Measurements from ENCODE around the gene TMEM130. TPM values are rescaled to one million over a fixed set of nuclear protein-coding genes. Genes with fewer than 3 reads are reported as not detected.

TMEM130 gene
- total and polyA plus RNA-seq, 2 experiments from 2014 or later, result 1.5 to 2.0 TPM

DNA sequence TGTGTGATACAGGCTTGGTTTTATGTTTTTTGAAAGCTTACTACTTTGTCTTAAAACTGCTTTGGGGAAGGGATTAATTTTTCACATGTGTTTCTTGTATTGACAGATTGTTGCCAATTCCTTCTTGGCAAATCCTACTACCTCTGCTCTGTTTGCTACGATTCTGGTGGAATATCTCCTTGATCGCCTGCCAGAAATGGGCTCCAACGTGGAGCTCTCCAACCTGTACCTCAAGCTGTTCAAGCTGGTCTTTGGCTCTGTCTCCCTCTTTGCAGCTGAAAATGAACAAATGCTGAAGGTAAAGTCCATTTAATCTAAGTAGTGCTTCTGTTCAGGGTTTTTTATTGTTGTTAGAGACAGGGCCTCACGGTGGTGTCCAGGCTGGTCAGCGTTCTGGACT is 42.1 kb upstream of the TMEM130 start:
- Histone ChIP-seq H3K4me1 (ENCODE audit: insufficient read depth) (no peaks in the 10 kb centered on the region), H3K79me2 (replicated peaks; ENCODE audit: insufficient read depth) (no peaks in the 10 kb centered on the region), H3F3A (replicated peaks; ENCODE audit: low read depth) (no peaks in the 10 kb centered on the region), H2AFZ (no peak overlapping the region), H4K20me1 (replicated peaks; ENCODE audit: insufficient read depth) (peaks cover 9% of the 10 kb centered on the region; the same call in 1 of the 2 replicates), H3K27ac (ENCODE audit: low read depth) (no peak overlapping the region), H3K4me2 (no peak overlapping the region), H3K27me3 (ENCODE audit: insufficient read depth) (no peaks in the 10 kb centered on the region), H3K4me3 (no peak overlapping the region), H3K9me2 (ENCODE audit: insufficient read depth) (no peaks in the 10 kb centered on the region), H3K36me3 (ENCODE audit: insufficient read depth) (peaks cover 62% of the 10 kb centered on the region)
- Mint-ChIP-seq H3K36me3 (ENCODE audit: low read depth) (peaks cover 89% of the 10 kb centered on the region), H3K27ac (no peak overlapping the region), H3K27me3 (ENCODE audit: insufficient read depth, low read depth, poor library complexity) (no peaks in the 10 kb centered on the region), H3K4me1 (no peaks in the 10 kb centered on the region), H3K9me3 (peaks cover 12% of the 10 kb centered on the region; the same call in 2 of the 3 replicates), H3K4me3 (no peak overlapping the region)
- DNase-seq (ENCODE audit: low spot score) (no peak), ATAC-seq (no peak)
- TF ChIP-seq ZNF331 (CRISPR knock-in tag; IDR thresholded peaks at IDR 0.05; ENCODE audit: low read depth) (no peak), JUNB (IDR thresholded peaks at IDR 0.05; ENCODE audit: unreplicated experiment) (no peak), POLR2AphosphoS5 (IDR thresholded peaks at IDR 0.05; ENCODE audit: low read depth) (no peak), EZH2phosphoT487 (IDR thresholded peaks at IDR 0.05; ENCODE audit: unreplicated experiment) (no peak), ZNF114 (CRISPR knock-in tag; IDR thresholded peaks at IDR 0.05) (no peak), STAT1 (IDR thresholded peaks at IDR 0.05; ENCODE audit: unreplicated experiment) (no peak), CREB1 (CRISPR knock-in tag; IDR thresholded peaks at IDR 0.05; ENCODE audit: low read depth) (no peak), EZH2 (IDR thresholded peaks at IDR 0.05; ENCODE audit: low read depth, unreplicated experiment) (no peak), NANOG (IDR thresholded peaks at IDR 0.05; ENCODE audit: borderline replicate concordance) (no peak)
- TF ChIP-seq, protein P1, sequence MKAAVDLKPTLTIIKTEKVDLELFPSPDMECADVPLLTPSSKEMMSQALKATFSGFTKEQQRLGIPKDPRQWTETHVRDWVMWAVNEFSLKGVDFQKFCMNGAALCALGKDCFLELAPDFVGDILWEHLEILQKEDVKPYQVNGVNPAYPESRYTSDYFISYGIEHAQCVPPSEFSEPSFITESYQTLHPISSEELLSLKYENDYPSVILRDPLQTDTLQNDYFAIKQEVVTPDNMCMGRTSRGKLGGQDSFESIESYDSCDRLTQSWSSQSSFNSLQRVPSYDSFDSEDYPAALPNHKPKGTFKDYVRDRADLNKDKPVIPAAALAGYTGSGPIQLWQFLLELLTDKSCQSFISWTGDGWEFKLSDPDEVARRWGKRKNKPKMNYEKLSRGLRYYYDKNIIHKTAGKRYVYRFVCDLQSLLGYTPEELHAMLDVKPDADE (IDR thresholded peaks at IDR 0.05), result no peak
- TF ChIP-seq, protein P2, sequence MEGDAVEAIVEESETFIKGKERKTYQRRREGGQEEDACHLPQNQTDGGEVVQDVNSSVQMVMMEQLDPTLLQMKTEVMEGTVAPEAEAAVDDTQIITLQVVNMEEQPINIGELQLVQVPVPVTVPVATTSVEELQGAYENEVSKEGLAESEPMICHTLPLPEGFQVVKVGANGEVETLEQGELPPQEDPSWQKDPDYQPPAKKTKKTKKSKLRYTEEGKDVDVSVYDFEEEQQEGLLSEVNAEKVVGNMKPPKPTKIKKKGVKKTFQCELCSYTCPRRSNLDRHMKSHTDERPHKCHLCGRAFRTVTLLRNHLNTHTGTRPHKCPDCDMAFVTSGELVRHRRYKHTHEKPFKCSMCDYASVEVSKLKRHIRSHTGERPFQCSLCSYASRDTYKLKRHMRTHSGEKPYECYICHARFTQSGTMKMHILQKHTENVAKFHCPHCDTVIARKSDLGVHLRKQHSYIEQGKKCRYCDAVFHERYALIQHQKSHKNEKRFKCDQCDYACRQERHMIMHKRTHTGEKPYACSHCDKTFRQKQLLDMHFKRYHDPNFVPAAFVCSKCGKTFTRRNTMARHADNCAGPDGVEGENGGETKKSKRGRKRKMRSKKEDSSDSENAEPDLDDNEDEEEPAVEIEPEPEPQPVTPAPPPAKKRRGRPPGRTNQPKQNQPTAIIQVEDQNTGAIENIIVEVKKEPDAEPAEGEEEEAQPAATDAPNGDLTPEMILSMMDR (conservative IDR thresholded peaks at IDR 0.05; ENCODE audit: low read depth in 2 of 2), result no peak
- TF ChIP-seq, protein P3, sequence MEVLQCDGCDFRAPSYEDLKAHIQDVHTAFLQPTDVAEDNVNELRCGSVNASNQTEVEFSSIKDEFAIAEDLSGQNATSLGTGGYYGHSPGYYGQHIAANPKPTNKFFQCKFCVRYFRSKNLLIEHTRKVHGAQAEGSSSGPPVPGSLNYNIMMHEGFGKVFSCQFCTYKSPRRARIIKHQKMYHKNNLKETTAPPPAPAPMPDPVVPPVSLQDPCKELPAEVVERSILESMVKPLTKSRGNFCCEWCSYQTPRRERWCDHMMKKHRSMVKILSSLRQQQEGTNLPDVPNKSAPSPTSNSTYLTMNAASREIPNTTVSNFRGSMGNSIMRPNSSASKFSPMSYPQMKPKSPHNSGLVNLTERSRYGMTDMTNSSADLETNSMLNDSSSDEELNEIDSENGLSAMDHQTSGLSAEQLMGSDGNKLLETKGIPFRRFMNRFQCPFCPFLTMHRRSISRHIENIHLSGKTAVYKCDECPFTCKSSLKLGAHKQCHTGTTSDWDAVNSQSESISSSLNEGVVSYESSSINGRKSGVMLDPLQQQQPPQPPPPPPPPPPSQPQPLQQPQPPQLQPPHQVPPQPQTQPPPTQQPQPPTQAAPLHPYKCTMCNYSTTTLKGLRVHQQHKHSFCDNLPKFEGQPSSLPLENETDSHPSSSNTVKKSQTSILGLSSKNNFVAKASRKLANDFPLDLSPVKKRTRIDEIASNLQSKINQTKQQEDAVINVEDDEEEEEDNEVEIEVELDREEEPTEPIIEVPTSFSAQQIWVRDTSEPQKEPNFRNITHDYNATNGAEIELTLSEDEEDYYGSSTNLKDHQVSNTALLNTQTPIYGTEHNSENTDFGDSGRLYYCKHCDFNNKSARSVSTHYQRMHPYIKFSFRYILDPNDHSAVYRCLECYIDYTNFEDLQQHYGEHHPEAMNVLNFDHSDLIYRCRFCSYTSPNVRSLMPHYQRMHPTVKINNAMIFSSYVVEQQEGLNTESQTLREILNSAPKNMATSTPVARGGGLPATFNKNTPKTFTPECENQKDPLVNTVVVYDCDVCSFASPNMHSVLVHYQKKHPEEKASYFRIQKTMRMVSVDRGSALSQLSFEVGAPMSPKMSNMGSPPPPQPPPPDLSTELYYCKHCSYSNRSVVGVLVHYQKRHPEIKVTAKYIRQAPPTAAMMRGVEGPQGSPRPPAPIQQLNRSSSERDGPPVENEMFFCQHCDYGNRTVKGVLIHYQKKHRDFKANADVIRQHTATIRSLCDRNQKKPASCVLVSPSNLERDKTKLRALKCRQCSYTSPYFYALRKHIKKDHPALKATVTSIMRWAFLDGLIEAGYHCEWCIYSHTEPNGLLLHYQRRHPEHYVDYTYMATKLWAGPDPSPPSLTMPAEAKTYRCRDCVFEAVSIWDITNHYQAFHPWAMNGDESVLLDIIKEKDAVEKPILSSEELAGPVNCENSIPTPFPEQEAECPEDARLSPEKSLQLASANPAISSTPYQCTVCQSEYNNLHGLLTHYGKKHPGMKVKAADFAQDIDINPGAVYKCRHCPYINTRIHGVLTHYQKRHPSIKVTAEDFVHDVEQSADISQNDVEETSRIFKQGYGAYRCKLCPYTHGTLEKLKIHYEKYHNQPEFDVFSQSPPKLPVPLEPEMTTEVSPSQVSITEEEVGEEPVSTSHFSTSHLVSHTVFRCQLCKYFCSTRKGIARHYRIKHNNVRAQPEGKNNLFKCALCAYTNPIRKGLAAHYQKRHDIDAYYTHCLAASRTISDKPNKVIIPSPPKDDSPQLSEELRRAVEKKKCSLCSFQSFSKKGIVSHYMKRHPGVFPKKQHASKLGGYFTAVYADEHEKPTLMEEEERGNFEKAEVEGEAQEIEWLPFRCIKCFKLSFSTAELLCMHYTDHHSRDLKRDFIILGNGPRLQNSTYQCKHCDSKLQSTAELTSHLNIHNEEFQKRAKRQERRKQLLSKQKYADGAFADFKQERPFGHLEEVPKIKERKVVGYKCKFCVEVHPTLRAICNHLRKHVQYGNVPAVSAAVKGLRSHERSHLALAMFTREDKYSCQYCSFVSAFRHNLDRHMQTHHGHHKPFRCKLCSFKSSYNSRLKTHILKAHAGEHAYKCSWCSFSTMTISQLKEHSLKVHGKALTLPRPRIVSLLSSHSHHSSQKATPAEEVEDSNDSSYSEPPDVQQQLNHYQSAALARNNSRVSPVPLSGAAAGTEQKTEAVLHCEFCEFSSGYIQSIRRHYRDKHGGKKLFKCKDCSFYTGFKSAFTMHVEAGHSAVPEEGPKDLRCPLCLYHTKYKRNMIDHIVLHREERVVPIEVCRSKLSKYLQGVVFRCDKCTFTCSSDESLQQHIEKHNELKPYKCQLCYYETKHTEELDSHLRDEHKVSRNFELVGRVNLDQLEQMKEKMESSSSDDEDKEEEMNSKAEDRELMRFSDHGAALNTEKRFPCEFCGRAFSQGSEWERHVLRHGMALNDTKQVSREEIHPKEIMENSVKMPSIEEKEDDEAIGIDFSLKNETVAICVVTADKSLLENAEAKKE (CRISPR knock-in tag; IDR thresholded peaks at IDR 0.05), result no peak
- TF ChIP-seq, protein P4, sequence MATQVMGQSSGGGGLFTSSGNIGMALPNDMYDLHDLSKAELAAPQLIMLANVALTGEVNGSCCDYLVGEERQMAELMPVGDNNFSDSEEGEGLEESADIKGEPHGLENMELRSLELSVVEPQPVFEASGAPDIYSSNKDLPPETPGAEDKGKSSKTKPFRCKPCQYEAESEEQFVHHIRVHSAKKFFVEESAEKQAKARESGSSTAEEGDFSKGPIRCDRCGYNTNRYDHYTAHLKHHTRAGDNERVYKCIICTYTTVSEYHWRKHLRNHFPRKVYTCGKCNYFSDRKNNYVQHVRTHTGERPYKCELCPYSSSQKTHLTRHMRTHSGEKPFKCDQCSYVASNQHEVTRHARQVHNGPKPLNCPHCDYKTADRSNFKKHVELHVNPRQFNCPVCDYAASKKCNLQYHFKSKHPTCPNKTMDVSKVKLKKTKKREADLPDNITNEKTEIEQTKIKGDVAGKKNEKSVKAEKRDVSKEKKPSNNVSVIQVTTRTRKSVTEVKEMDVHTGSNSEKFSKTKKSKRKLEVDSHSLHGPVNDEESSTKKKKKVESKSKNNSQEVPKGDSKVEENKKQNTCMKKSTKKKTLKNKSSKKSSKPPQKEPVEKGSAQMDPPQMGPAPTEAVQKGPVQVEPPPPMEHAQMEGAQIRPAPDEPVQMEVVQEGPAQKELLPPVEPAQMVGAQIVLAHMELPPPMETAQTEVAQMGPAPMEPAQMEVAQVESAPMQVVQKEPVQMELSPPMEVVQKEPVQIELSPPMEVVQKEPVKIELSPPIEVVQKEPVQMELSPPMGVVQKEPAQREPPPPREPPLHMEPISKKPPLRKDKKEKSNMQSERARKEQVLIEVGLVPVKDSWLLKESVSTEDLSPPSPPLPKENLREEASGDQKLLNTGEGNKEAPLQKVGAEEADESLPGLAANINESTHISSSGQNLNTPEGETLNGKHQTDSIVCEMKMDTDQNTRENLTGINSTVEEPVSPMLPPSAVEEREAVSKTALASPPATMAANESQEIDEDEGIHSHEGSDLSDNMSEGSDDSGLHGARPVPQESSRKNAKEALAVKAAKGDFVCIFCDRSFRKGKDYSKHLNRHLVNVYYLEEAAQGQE (IDR thresholded peaks at IDR 0.05; ENCODE audit: unreplicated experiment), result no peak
